T-cell (primary cell): ENCODE data around the gene CD40LG. TPM values are rescaled to one million over a fixed set of nuclear protein-coding genes. Genes with fewer than 3 reads are reported as not detected.
A peak's percentile ranks its signal among the peaks of the same experiment; 100 is the strongest.

Source experiments
- ATAC-seq, 4 experiments: fragments of 200-7000 bp in 3 of 4; fragments of 150-1000 bp in 1 of 4; cut with Tn5 transposase; replicated peaks in 1 of 4; 1 replicate in 3 of 4; 2 replicates in 1 of 4; pipeline ENCODE4 v1.10.0; 2021; ENCODE audit warnings: moderate library complexity in 3 of 4, mild to moderate bottlenecking in 2 of 4, moderate number of reproducible peaks in 1 of 4
- CTCF ChIA-PET, 2 donors: fragments of 300-600 bp; sonication (Branson Sonifier 250); formaldehyde crosslinking; loops; one replicate each; lab custom pipeline; 2022; ENCODE audit warnings: antibody characterized with exemption in 2 of 2; lab: Charles Lee
- POLR2A ChIA-PET, 2 donors: fragments of 300-600 bp; sonication (Branson Sonifier 250); formaldehyde crosslinking; loops; one replicate each; lab custom pipeline; 2022; ENCODE audit warnings: antibody characterized with exemption in 2 of 2; lab: Charles Lee
- DNase-seq, 35 experiments: peaks; one replicate each; pipeline versions ENCODE4 v3.0.0 to v3.0.0-alpha.2; 2013 to 2023
- H3K27ac ChIP-seq: one replicate; pipeline ENCODE4 v1.5.1; 2013; ENCODE audit warnings: low read length
- H3K27me3 ChIP-seq, 2 experiments: replicated peaks in 1 of 2; 1 replicate in 1 of 2; 2 replicates in 1 of 2; pipeline versions ENCODE4 v1.6.1 to v1.7.0; 2013; ENCODE audit warnings: low read length in 1 of 2, mixed read lengths in 1 of 2; ENCODE audit not compliant: control insufficient read depth in 2 of 2, insufficient read depth in 2 of 2; ENCODE audit errors: extremely low read depth in 1 of 2
- H3K36me3 ChIP-seq, 2 donors: 1 replicate in 1 of 2; 2 replicates in 1 of 2; pipeline versions ENCODE4 v1.6.1 to v1.7.0; 2013; ENCODE audit warnings: low read length in 1 of 2; ENCODE audit not compliant: control insufficient read depth in 2 of 2, insufficient read depth in 1 of 2; ENCODE audit errors: extremely low read depth in 1 of 2
- H3K4me1 ChIP-seq, 2 experiments: 1 replicate in 1 of 2; 2 replicates in 1 of 2; pipeline versions ENCODE4 v1.6.1 to v1.7.0; 2013; ENCODE audit warnings: low read length in 2 of 2, mixed read lengths in 1 of 2; ENCODE audit not compliant: insufficient read depth in 2 of 2, control insufficient read depth in 1 of 2; ENCODE audit errors: extremely low read depth in 1 of 2
- H3K4me3 ChIP-seq, 2 donors: 1 replicate in 1 of 2; 2 replicates in 1 of 2; pipeline versions ENCODE4 v1.5.1 to v1.7.0; 2013; ENCODE audit warnings: mild to moderate bottlenecking in 2 of 2, low read length in 1 of 2, moderate library complexity in 1 of 2; ENCODE audit not compliant: control insufficient read depth in 1 of 2; ENCODE audit errors: extremely low read depth in 1 of 2
- H3K9me3 ChIP-seq: 2 replicates; pipeline ENCODE4 v1.7.0; 2013
- H3K27ac Mint-ChIP-seq, 2 donors: one replicate each; pipeline ENCODE4 v1.8.0; 2020 to 2021; ENCODE audit warnings: mild to moderate bottlenecking in 2 of 2, mixed read lengths in 2 of 2
- H3K27me3 Mint-ChIP-seq, 2 donors: one replicate each; pipeline ENCODE4 v1.8.0; 2021 to 2022; ENCODE audit warnings: mixed read lengths in 2 of 2
- H3K36me3 Mint-ChIP-seq: one replicate; pipeline ENCODE4 v1.8.0; 2021; ENCODE audit warnings: mixed read lengths
- H3K4me1 Mint-ChIP-seq, 3 donors: one replicate each; pipeline ENCODE4 v1.8.0; 2020 to 2022; ENCODE audit warnings: mixed read lengths in 3 of 3, mild to moderate bottlenecking in 1 of 3
- H3K4me3 Mint-ChIP-seq, 3 donors: one replicate each; pipeline ENCODE4 v1.8.0; 2020 to 2022; ENCODE audit warnings: mild to moderate bottlenecking in 3 of 3, mixed read lengths in 3 of 3, moderate library complexity in 3 of 3
- H3K9me3 Mint-ChIP-seq, 3 donors: one replicate each; pipeline ENCODE4 v1.8.0; 2020 to 2022; ENCODE audit warnings: mixed read lengths in 3 of 3
- WGBS: methylation state at CpG from one replicate; pipeline ENCODE4 v1.1.5; 2013; ENCODE audit warnings: missing lambda C conversion rate; ENCODE audit not compliant: insufficient coverage; 5-methylcytosine and 5-hydroxymethylcytosine counted together
- total RNA-seq, 35 experiments: library from RNA in 6 of 35; stranded (reverse) in 6 of 35; fragments of 120-200 nt in 1 of 35; gene quantifications; one replicate each; pipeline versions ENCODE4 v1.2.1 to v1.2.4 and lab custom pipeline; 2013 to 2026

Gene CD40LG
- total RNA-seq, 5 donors from 2014 or later (not counting 1 experiment from before 2014, with no cell fraction given), result 23.8 to 38.4 (median 37.1) TPM

- Mint-ChIP-seq H3K9me3 (no peaks in the 10 kb centered on the region), H3K36me3 (peaks cover 39% of the 10 kb centered on the region), H3K4me1 (peaks cover 79 to 91% (median 83%) of the 10 kb centered on the region in 3 donors), H3K4me3 (peak overlapping the region; percentile 47 to 68 (median 54)), H3K27me3 (peaks cover 0 to 21% of the 10 kb centered on the region in 2 donors), H3K27ac (peak overlapping the region; percentile 92 to 96)
- no peaks in the 10 kb centered on the region for H3K27me3 ChIP-seq
- ChIA-PET CTCF (interaction anchor here in 1 of 2 donors (0.7 to 2.5 kb wide), 5 partner anchors 11 to 411 kb away, joined by 3 to 7 read pairs (median 3); no protein-coding TSS in a partner anchor), POLR2A (interaction anchor here (0.5 to 0.6 kb wide), 5 partner anchors 16 to 206 kb away, joined by 3 to 11 read pairs (median 6); partner anchors contain the start of gene HTATSF1 (in 1 of the 2))
- peaks cover 0 to 22% of the 10 kb centered on the region in 2 donors for H3K36me3 ChIP-seq
- ATAC-seq, result peak; percentile 82 to 89 (median 86)
- peaks cover 28 to 44% of the 10 kb centered on the region in 2 experiments for H3K4me1 ChIP-seq
- DNase-seq, result peak in 24 of 35 experiments; percentile 19 to 69 (median 40)
- H3K27ac ChIP-seq, result peak overlapping the region; percentile 80
- H3K9me3 ChIP-seq, result no peaks in the 10 kb centered on the region
- WGBS, result no CpG with 5 or more reads among the region's 5 CpGs
- H3K4me3 ChIP-seq, result no peak overlapping the region
Measured at GRCh38 chrX:136674270-136674985, 26.5 kb downstream of the CD40LG start.

GRCh38 chrX:136679531-136679930 is 31.6 kb downstream of the CD40LG start:
- no peak for ATAC-seq

GRCh38 chrX:136684120-136684519 is 36.2 kb downstream of the CD40LG start:
- no peak overlapping the region for H3K27ac ChIP-seq
- DNase-seq (no peak), ATAC-seq (no peak)
- no peaks in the 10 kb centered on the region for H3K27me3 ChIP-seq
- H3K4me1 ChIP-seq, result peaks cover 12 to 27% of the 10 kb centered on the region in 2 experiments
- H3K4me3 Mint-ChIP-seq, result no peak overlapping the region
- ChIA-PET CTCF (no interaction called here), POLR2A (no interaction called here)
- no peaks in the 10 kb centered on the region for H3K9me3 ChIP-seq
- no peak overlapping the region for H3K4me3 ChIP-seq
- H3K4me1 Mint-ChIP-seq, result peaks cover 25 to 45% (median 28%) of the 10 kb centered on the region in 3 donors
- no CpG with 5 or more reads among the region's 5 CpGs for WGBS
- no peak overlapping the region for H3K27ac Mint-ChIP-seq
- H3K36me3 Mint-ChIP-seq, result peaks cover 32% of the 10 kb centered on the region
- no peaks in the 10 kb centered on the region for H3K27me3 Mint-ChIP-seq
- H3K36me3 ChIP-seq, result peaks cover 0 to 45% of the 10 kb centered on the region in 2 donors
- H3K9me3 Mint-ChIP-seq, result no peaks in the 10 kb centered on the region

More at GRCh38 chrX:136679531-136679930, 31.6 kb downstream of the CD40LG start:
- CTCF ChIA-PET, result interaction anchor here in 1 of 2 donors (1.1 kb wide), 1 partner anchor 10 kb away, joined by 4 read pairs; no protein-coding TSS in a partner anchor
- Histone ChIP-seq H3K36me3 (peaks cover 0 to 35% of the 10 kb centered on the region in 2 donors), H3K27me3 (no peaks in the 10 kb centered on the region), H3K9me3 (no peaks in the 10 kb centered on the region), H3K4me3 (no peak overlapping the region), H3K4me1 (peaks cover 18 to 26% of the 10 kb centered on the region in 2 experiments), H3K27ac (no peak overlapping the region)
- peaks cover 46 to 60% (median 51%) of the 10 kb centered on the region in 3 donors for H3K4me1 Mint-ChIP-seq
- WGBS, result no CpG with 5 or more reads among the region's 6 CpGs
- peaks cover 32% of the 10 kb centered on the region for H3K36me3 Mint-ChIP-seq
- peak overlapping the region; percentile 81 to 89 for H3K27ac Mint-ChIP-seq
- H3K9me3 Mint-ChIP-seq, result no peaks in the 10 kb centered on the region
- no peak for DNase-seq
- H3K4me3 Mint-ChIP-seq, result no peak overlapping the region
- peaks cover 0 to 7% of the 10 kb centered on the region in 2 donors for H3K27me3 Mint-ChIP-seq
- POLR2A ChIA-PET, result interaction anchor here in 1 of 2 donors (0.7 kb wide), 1 partner anchor 26 kb away, joined by 3 read pairs; no protein-coding TSS in a partner anchor

- Mint-ChIP-seq H3K27me3 (peaks cover 0 to 8% of the 10 kb centered on the region in 2 donors), H3K4me1 (peaks cover 44 to 59% (median 54%) of the 10 kb centered on the region in 3 donors), H3K9me3 (no peaks in the 10 kb centered on the region), H3K4me3 (peak overlapping the region in 1 of 3 donors; percentile 15), H3K36me3 (peaks cover 12% of the 10 kb centered on the region), H3K27ac (peak overlapping the region; percentile 82 to 97)
- ChIA-PET CTCF (interaction anchor here in 1 of 2 donors (0.6 kb wide), 2 partner anchors 39 to 98 kb away, joined by 3 read pairs; no protein-coding TSS in a partner anchor), POLR2A (no interaction called here)
- H3K27me3 ChIP-seq, result no peaks in the 10 kb centered on the region
- no CpG with 5 or more reads among the region's 1 CpG for WGBS
- H3K4me1 ChIP-seq, result peaks cover 38 to 40% of the 10 kb centered on the region in 2 experiments
- H3K36me3 ChIP-seq, result peaks cover 0 to 26% of the 10 kb centered on the region in 2 donors
- ATAC-seq (peak in 3 of 4 experiments; percentile 29 to 83 (median 30)), DNase-seq (peak in 6 of 35 experiments; percentile 12 to 67 (median 16))
- peak overlapping the region; percentile 76 for H3K27ac ChIP-seq
- H3K4me3 ChIP-seq, result no peak overlapping the region
- H3K9me3 ChIP-seq, result no peaks in the 10 kb centered on the region
Measured at GRCh38 chrX:136687457-136687856, 39.5 kb downstream of the CD40LG start.

- Mint-ChIP-seq H3K27ac (peak overlapping the region; percentile 91 to 93), H3K4me1 (peaks cover 54 to 75% (median 70%) of the 10 kb centered on the region in 3 donors), H3K9me3 (no peaks in the 10 kb centered on the region), H3K36me3 (peaks cover 12% of the 10 kb centered on the region), H3K4me3 (peak overlapping the region; percentile 17 to 55 (median 18)), H3K27me3 (peaks cover 0 to 8% of the 10 kb centered on the region in 2 donors)
- no peaks in the 10 kb centered on the region for H3K9me3 ChIP-seq
- H3K27me3 ChIP-seq, result no peaks in the 10 kb centered on the region
- peak in 3 of 4 experiments; percentile 16 to 48 (median 33) for ATAC-seq
- H3K4me1 ChIP-seq, result peaks cover 43 to 48% of the 10 kb centered on the region in 2 experiments
- POLR2A ChIA-PET, result no interaction called here
- H3K4me3 ChIP-seq, result no peak overlapping the region
- H3K27ac ChIP-seq, result peak overlapping the region; percentile 76
- DNase-seq, result peak in 1 of 35 experiments; percentile 37
- 0% methylated on average over 3 of the region's 6 CpGs for WGBS
- peaks cover 0 to 16% of the 10 kb centered on the region in 2 donors for H3K36me3 ChIP-seq
- CTCF ChIA-PET, result interaction anchor here (0.5 to 1.0 kb wide), 3 partner anchors 10 to 363 kb away, joined by 3 to 4 read pairs (median 3); no protein-coding TSS in a partner anchor
Measured at GRCh38 chrX:136689436-136689835, 41.5 kb downstream of the CD40LG start.
